ENCODE data around the gene PTPRH. TPM values are rescaled to one million over a fixed set of nuclear protein-coding genes. Genes with fewer than 3 reads are reported as not detected.
A peak's percentile ranks its signal among the peaks of the same experiment; 100 is the strongest.

Gene PTPRH
- total and polyA plus RNA-seq, 9 of the 15 experiments (the other 6 are each of a cell fraction or from before 2014, with no cell fraction given), result 0.87 to 34.3 (median 22.7) TPM

DNA sequence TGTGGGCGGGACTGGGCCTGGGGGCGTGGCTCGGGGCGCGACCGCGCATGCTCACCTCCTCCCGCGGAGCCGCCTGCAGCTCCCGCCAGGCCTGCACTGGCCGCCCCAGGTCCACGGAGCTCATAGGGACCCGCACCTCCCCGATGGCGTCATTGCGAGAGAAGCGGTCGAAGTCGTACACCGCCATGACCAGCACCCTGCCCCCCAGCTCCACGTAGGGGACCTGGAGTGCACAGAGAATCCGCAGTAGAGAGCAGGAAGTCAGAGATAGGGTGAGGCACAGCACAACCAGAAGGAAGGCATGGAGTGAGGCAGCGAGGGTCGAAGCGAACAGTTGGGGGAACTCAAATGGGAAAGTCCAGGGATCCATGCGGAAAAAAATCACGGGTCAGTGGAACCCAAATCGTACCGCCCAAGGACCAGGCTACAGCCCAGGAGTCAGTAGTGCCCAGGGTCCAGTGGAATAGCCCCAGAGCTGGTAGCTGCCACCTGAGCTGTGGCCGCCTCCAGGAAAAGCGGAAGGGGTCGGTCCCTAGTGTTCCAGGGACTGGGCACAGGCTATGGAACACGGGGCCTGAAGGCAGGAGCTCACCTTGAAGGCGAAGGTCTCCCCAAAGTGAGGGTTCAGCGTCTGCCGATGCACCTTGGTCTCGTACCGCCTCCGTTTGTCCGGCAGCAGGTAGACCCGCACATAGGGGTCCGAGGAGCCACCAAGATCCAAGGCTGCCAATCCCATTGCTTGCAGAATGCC, 34.0 kb downstream of the PTPRH start (continued):
- TF ChIP-seq, protein P1, sequence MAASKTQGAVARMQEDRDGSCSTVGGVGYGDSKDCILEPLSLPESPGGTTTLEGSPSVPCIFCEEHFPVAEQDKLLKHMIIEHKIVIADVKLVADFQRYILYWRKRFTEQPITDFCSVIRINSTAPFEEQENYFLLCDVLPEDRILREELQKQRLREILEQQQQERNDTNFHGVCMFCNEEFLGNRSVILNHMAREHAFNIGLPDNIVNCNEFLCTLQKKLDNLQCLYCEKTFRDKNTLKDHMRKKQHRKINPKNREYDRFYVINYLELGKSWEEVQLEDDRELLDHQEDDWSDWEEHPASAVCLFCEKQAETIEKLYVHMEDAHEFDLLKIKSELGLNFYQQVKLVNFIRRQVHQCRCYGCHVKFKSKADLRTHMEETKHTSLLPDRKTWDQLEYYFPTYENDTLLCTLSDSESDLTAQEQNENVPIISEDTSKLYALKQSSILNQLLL (CRISPR knock-in tag; IDR thresholded peaks at IDR 0.05; ENCODE audit: borderline replicate concordance), result no peak
- TF ChIP-seq BCOR (IDR thresholded peaks at IDR 0.05) (peak; percentile 36; the same call in 1 of the 2 replicates), NUFIP1 (IDR thresholded peaks at IDR 0.05; ENCODE audit: partially characterized antibody) (no peak), ZFX (CRISPR knock-in tag; IDR thresholded peaks at IDR 0.05) (peak; percentile 78), ZNF551 (CRISPR knock-in tag; IDR thresholded peaks at IDR 0.05) (no peak), NEUROD1 (IDR thresholded peaks at IDR 0.05; ENCODE audit: borderline replicate concordance, low read depth, low read length, partially characterized antibody) (no peak), TCF7L2 (IDR thresholded peaks at IDR 0.05; ENCODE audit: low read depth, low read length) (no peak), KHSRP (IDR thresholded peaks at IDR 0.05) (no peak), RBM25 (IDR thresholded peaks at IDR 0.05; ENCODE audit: low read depth, low read length, severe bottlenecking) (no peak), POLR2AphosphoS2 (IDR thresholded peaks at IDR 0.05; ENCODE audit: low read length) (no peak), MTA3 (IDR thresholded peaks at IDR 0.05; ENCODE audit: borderline replicate concordance) (peak; percentile 51; the same call in 1 of the 2 replicates), PRMT5 (CRISPR knock-in tag; IDR thresholded peaks at IDR 0.05) (no peak)
- TF ChIP-seq, protein P2, sequence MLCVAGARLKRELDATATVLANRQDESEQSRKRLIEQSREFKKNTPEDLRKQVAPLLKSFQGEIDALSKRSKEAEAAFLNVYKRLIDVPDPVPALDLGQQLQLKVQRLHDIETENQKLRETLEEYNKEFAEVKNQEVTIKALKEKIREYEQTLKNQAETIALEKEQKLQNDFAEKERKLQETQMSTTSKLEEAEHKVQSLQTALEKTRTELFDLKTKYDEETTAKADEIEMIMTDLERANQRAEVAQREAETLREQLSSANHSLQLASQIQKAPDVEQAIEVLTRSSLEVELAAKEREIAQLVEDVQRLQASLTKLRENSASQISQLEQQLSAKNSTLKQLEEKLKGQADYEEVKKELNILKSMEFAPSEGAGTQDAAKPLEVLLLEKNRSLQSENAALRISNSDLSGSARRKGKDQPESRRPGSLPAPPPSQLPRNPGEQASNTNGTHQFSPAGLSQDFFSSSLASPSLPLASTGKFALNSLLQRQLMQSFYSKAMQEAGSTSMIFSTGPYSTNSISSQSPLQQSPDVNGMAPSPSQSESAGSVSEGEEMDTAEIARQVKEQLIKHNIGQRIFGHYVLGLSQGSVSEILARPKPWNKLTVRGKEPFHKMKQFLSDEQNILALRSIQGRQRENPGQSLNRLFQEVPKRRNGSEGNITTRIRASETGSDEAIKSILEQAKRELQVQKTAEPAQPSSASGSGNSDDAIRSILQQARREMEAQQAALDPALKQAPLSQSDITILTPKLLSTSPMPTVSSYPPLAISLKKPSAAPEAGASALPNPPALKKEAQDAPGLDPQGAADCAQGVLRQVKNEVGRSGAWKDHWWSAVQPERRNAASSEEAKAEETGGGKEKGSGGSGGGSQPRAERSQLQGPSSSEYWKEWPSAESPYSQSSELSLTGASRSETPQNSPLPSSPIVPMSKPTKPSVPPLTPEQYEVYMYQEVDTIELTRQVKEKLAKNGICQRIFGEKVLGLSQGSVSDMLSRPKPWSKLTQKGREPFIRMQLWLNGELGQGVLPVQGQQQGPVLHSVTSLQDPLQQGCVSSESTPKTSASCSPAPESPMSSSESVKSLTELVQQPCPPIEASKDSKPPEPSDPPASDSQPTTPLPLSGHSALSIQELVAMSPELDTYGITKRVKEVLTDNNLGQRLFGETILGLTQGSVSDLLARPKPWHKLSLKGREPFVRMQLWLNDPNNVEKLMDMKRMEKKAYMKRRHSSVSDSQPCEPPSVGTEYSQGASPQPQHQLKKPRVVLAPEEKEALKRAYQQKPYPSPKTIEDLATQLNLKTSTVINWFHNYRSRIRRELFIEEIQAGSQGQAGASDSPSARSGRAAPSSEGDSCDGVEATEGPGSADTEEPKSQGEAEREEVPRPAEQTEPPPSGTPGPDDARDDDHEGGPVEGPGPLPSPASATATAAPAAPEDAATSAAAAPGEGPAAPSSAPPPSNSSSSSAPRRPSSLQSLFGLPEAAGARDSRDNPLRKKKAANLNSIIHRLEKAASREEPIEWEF (CRISPR knock-in tag; IDR thresholded peaks at IDR 0.05), result no peak
- TF ChIP-seq, protein P3, sequence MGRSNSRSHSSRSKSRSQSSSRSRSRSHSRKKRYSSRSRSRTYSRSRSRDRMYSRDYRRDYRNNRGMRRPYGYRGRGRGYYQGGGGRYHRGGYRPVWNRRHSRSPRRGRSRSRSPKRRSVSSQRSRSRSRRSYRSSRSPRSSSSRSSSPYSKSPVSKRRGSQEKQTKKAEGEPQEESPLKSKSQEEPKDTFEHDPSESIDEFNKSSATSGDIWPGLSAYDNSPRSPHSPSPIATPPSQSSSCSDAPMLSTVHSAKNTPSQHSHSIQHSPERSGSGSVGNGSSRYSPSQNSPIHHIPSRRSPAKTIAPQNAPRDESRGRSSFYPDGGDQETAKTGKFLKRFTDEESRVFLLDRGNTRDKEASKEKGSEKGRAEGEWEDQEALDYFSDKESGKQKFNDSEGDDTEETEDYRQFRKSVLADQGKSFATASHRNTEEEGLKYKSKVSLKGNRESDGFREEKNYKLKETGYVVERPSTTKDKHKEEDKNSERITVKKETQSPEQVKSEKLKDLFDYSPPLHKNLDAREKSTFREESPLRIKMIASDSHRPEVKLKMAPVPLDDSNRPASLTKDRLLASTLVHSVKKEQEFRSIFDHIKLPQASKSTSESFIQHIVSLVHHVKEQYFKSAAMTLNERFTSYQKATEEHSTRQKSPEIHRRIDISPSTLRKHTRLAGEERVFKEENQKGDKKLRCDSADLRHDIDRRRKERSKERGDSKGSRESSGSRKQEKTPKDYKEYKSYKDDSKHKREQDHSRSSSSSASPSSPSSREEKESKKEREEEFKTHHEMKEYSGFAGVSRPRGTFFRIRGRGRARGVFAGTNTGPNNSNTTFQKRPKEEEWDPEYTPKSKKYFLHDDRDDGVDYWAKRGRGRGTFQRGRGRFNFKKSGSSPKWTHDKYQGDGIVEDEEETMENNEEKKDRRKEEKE (IDR thresholded peaks at IDR 0.05; ENCODE audit: borderline replicate concordance in 1 of 2, control insufficient read depth in 1 of 2, low read depth in 2 of 2, low read length in 1 of 2), result no peak
- TF ChIP-seq, protein P4, sequence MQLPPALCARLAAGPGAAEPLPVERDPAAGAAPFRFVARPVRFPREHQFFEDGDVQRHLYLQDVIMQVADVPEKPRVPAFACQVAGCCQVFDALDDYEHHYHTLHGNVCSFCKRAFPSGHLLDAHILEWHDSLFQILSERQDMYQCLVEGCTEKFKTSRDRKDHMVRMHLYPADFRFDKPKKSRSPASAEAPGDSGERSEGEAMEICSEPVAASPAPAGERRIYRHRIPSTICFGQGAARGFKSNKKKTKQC (CRISPR knock-in tag; IDR thresholded peaks at IDR 0.05), result peak; percentile 95
- TF ChIP-seq, protein P5, sequence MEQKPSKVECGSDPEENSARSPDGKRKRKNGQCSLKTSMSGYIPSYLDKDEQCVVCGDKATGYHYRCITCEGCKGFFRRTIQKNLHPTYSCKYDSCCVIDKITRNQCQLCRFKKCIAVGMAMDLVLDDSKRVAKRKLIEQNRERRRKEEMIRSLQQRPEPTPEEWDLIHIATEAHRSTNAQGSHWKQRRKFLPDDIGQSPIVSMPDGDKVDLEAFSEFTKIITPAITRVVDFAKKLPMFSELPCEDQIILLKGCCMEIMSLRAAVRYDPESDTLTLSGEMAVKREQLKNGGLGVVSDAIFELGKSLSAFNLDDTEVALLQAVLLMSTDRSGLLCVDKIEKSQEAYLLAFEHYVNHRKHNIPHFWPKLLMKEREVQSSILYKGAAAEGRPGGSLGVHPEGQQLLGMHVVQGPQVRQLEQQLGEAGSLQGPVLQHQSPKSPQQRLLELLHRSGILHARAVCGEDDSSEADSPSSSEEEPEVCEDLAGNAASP (IDR thresholded peaks at IDR 0.05), result no peak

Data from K562 (cell line).